ENCODE measurements around the gene MTRF1. TPM values are rescaled to one million over a fixed set of nuclear protein-coding genes. Genes with fewer than 3 reads are reported as not detected.

MTRF1 gene
- total RNA-seq, 1 experiment from 2014 or later: 13.7 TPM

DNA sequence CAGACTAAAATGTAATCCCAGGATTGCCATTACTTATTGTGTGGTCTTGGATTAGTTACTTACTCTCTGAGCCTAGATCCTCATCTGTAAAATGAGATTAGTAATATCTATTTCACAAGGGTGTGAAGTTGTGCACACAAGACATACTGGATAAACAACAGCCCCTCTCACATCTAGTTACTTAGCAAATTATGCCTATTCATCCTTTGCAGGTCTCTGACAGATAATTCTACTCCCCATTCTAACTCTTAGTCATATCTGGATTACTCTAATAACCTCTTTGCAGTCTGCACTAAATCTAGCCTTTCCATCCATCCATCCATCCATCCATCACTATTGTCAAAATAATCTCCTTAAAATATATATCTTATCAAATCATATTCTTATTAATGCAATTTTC is 12.4 kb downstream of the MTRF1 start:
- Histone ChIP-seq H3K4me3 (ENCODE audit: low read depth in 2 of 2, low read length in 2 of 2) (no peak overlapping the region), H3K36me3 (ENCODE audit: control insufficient read depth, insufficient read depth, low read length) (no peaks in the 10 kb centered on the region), H3K9me3 (ENCODE audit: control insufficient read depth, insufficient read depth, low read depth, low read length) (no peaks in the 10 kb centered on the region), H3K27me3 (ENCODE audit: control insufficient read depth, insufficient read depth, low read length) (no peaks in the 10 kb centered on the region), H3K4me1 (ENCODE audit: control insufficient read depth, insufficient read depth, low read length) (no peaks in the 10 kb centered on the region), H3K27ac (ENCODE audit: low read length) (no peak overlapping the region)
- DNase-seq (ENCODE audit: low read depth, low spot score) (no peak), ATAC-seq (no peak)
- intact Hi-C loops (cut with micrococcal nuclease; ENCODE audit: unreplicated experiment) (no loop called here), in situ Hi-C loops (cut with HindIII; ENCODE audit: low pct_unique_long_range_greater_than_20kb, low sequenced_read_pairs) (no loop called here)
- CTCF ChIA-PET: no interaction called here
- POLR2A ChIA-PET: no interaction called here
- TF ChIP-seq POLR2AphosphoS5 (IDR thresholded peaks at IDR 0.05; ENCODE audit: low read depth, low read length) (no peak), SIN3A (IDR thresholded peaks at IDR 0.05; ENCODE audit: borderline replicate concordance, insufficient read depth, low read depth, low read length) (no peak), TCF7L2 (IDR thresholded peaks at IDR 0.05; ENCODE audit: low read depth, low read length) (no peak)
- TF ChIP-seq, protein P1, sequence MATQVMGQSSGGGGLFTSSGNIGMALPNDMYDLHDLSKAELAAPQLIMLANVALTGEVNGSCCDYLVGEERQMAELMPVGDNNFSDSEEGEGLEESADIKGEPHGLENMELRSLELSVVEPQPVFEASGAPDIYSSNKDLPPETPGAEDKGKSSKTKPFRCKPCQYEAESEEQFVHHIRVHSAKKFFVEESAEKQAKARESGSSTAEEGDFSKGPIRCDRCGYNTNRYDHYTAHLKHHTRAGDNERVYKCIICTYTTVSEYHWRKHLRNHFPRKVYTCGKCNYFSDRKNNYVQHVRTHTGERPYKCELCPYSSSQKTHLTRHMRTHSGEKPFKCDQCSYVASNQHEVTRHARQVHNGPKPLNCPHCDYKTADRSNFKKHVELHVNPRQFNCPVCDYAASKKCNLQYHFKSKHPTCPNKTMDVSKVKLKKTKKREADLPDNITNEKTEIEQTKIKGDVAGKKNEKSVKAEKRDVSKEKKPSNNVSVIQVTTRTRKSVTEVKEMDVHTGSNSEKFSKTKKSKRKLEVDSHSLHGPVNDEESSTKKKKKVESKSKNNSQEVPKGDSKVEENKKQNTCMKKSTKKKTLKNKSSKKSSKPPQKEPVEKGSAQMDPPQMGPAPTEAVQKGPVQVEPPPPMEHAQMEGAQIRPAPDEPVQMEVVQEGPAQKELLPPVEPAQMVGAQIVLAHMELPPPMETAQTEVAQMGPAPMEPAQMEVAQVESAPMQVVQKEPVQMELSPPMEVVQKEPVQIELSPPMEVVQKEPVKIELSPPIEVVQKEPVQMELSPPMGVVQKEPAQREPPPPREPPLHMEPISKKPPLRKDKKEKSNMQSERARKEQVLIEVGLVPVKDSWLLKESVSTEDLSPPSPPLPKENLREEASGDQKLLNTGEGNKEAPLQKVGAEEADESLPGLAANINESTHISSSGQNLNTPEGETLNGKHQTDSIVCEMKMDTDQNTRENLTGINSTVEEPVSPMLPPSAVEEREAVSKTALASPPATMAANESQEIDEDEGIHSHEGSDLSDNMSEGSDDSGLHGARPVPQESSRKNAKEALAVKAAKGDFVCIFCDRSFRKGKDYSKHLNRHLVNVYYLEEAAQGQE (IDR thresholded peaks at IDR 0.05; ENCODE audit: insufficient read depth in 1 of 2, low read depth in 2 of 2, low read length in 1 of 2): no peak
- BruUV-seq (replicated peaks): TSS peak; percentile 39

DNA sequence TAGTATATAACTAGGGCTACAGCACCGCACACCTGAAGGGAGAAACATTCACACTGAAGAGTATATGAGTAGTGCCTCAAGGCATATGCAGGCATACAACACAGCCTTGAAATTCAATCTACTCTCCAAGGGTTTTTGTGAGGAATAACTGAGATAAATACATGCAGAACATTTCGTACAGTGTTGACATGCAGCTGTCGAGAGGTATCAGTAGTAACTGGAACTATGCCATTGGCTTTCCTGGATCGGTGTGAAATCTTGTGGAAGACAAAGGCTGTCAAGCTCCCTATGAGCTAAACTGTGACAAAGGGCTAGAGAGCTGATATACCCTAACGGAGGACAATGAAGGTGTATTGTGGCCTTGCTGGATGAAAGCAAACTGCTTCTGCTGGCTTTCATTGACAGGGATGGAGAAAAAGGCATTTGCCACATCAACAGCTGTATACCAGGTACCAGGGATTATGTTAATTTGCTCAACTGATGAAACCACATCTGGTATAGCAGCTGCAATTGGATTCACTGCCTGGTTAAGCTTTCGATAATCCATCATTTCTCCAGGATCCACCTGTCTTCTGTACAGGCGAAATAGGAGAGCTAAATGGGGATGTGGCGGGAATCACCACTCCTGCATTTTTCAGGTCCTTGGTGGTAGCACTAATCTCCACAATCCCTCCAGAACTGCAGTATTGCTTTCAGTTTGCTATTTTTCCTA is 16.3 kb downstream of the MTRF1 start:
- no peaks in the 10 kb centered on the region for H3K9me3 ChIP-seq (ENCODE audit: control insufficient read depth, insufficient read depth, low read depth, low read length)
- BruUV-seq (replicated peaks): no TSS peak
- H3K27me3 ChIP-seq (ENCODE audit: control insufficient read depth, insufficient read depth, low read length): no peaks in the 10 kb centered on the region
- H3K27ac ChIP-seq (ENCODE audit: low read length): no peak overlapping the region
- H3K4me1 ChIP-seq (ENCODE audit: control insufficient read depth, insufficient read depth, low read length): no peaks in the 10 kb centered on the region
- intact Hi-C loops (cut with micrococcal nuclease; ENCODE audit: unreplicated experiment) (no loop called here), in situ Hi-C loops (cut with HindIII; ENCODE audit: low pct_unique_long_range_greater_than_20kb, low sequenced_read_pairs) (no loop called here)
- DNase-seq (ENCODE audit: low read depth, low spot score): no peak
- POLR2A ChIA-PET: interaction anchor here (0.5 kb wide), 1 partner anchor 104 kb away, joined by 16 read pairs; no protein-coding TSS in a partner anchor
- TF ChIP-seq, protein P2, sequence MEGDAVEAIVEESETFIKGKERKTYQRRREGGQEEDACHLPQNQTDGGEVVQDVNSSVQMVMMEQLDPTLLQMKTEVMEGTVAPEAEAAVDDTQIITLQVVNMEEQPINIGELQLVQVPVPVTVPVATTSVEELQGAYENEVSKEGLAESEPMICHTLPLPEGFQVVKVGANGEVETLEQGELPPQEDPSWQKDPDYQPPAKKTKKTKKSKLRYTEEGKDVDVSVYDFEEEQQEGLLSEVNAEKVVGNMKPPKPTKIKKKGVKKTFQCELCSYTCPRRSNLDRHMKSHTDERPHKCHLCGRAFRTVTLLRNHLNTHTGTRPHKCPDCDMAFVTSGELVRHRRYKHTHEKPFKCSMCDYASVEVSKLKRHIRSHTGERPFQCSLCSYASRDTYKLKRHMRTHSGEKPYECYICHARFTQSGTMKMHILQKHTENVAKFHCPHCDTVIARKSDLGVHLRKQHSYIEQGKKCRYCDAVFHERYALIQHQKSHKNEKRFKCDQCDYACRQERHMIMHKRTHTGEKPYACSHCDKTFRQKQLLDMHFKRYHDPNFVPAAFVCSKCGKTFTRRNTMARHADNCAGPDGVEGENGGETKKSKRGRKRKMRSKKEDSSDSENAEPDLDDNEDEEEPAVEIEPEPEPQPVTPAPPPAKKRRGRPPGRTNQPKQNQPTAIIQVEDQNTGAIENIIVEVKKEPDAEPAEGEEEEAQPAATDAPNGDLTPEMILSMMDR (IDR thresholded peaks at IDR 0.05): no peak
- no peak for TF ChIP-seq POLR2AphosphoS5 (IDR thresholded peaks at IDR 0.05; ENCODE audit: low read depth, low read length)
- TF ChIP-seq TCF7L2 (IDR thresholded peaks at IDR 0.05; ENCODE audit: low read depth, low read length): no peak
- no peak for TF ChIP-seq SIN3A (IDR thresholded peaks at IDR 0.05; ENCODE audit: borderline replicate concordance, insufficient read depth, low read depth, low read length)
- TF ChIP-seq, protein P1 (IDR thresholded peaks at IDR 0.05; ENCODE audit: insufficient read depth in 1 of 2, low read depth in 2 of 2, low read length in 1 of 2): no peak
- no peak for ATAC-seq
- H3K4me3 ChIP-seq (ENCODE audit: low read depth in 2 of 2, low read length in 2 of 2): no peak overlapping the region
- H3K36me3 ChIP-seq (ENCODE audit: control insufficient read depth, insufficient read depth, low read length): no peaks in the 10 kb centered on the region
- CTCF ChIA-PET: no interaction called here

Measured in Panc1 (cell line).